ENCODE measurements around the gene COBL. TPM values are rescaled to one million over a fixed set of nuclear protein-coding genes. Genes with fewer than 3 reads are reported as not detected.

COBL gene
- total and polyA plus RNA-seq, 2 of the 8 experiments (the other 6 are each of a cell fraction or from before 2014, with no cell fraction given), result 13.8 to 40.4 TPM

DNA sequence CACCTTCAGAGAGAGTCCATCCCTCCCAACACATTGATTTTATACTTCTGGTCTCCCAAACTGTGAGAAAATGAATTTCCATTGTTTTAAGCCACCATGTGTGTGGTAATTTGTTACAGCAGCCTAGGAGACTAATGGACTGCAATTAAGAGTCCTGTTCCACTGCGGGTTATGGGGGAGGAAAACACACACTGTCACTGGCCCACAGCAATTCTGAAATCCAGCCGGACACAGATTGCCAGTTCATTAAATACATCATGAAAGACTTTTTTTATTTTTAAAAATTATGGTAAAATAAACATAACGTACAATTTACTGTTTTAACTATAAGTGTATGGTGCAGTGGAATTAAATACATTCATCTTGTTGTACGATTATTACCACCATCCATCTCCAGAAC lies 340.5 kb downstream of the COBL start:
- FAIRE-seq, result no peak
- POLR2A ChIA-PET (ENCODE audit: partially characterized antibody), result no interaction called here

More for the DNA sequence above, 340.5 kb downstream of the COBL start:
- H2BK120ac ChIP-seq (replicated peaks; ENCODE audit: low read depth, low read length), result no peak overlapping the region
- H3K9ac ChIP-seq (replicated peaks in 1 of 4; ENCODE audit: extremely low read depth in 1 of 4, low read depth in 3 of 4, low read length in 3 of 4), result no peak overlapping the region
- no peaks in the 10 kb centered on the region; a peak in 1 of 4 replicates for H3K9me3 ChIP-seq (ENCODE audit: insufficient read depth in 2 of 2, low read depth in 1 of 2, low read length in 1 of 2)
- no peak for DNase-seq (ENCODE audit: low read depth in 1 of 2, low spot score in 2 of 2)
- H3K27me3 ChIP-seq (replicated peaks in 1 of 4; ENCODE audit: control insufficient read depth in 3 of 4, extremely low read depth in 1 of 4, insufficient read depth in 3 of 4, low read length in 3 of 4), result no peaks in the 10 kb centered on the region; a peak in 1 of 7 replicates
- H3K18ac ChIP-seq (ENCODE audit: extremely low read depth, low read length), result no peak overlapping the region
- H4K5ac ChIP-seq (ENCODE audit: insufficient read length, low read depth, low read length), result no peak overlapping the region
- no peak overlapping the region for H2AFZ ChIP-seq (ENCODE audit: low read length)
- no peaks in the 10 kb centered on the region for H3K79me2 ChIP-seq (ENCODE audit: control insufficient read depth in 1 of 2, insufficient read depth in 2 of 2, low read length in 2 of 2)
- no peak overlapping the region for H3K14ac ChIP-seq (ENCODE audit: insufficient read length)
- CTCF ChIA-PET (ENCODE audit: partially characterized antibody), result no interaction called here
- no peak overlapping the region for H3K4me2 ChIP-seq (ENCODE audit: insufficient read depth in 1 of 2, low read depth in 2 of 2, low read length in 2 of 2)
- H2BK5ac ChIP-seq (ENCODE audit: low read depth, low read length), result no peak overlapping the region
- no peak overlapping the region for H3K4ac ChIP-seq (replicated peaks; ENCODE audit: insufficient read length, low read depth, low read length)
- H3K23me2 ChIP-seq (ENCODE audit: low read depth, low read length), result no peaks in the 10 kb centered on the region; the same call in 1 of the 2 replicates
- no peaks in the 10 kb centered on the region for H3K79me1 ChIP-seq (ENCODE audit: low read depth, low read length)
- no peak overlapping the region for H2BK12ac ChIP-seq (ENCODE audit: low read depth, low read length)
- no peaks in the 10 kb centered on the region for H4K20me1 ChIP-seq (replicated peaks in 1 of 2; ENCODE audit: control insufficient read depth in 1 of 2, insufficient read depth in 2 of 2, low read length in 2 of 2)
- no peak overlapping the region for H2BK20ac ChIP-seq (ENCODE audit: low read length)
- TF ChIP-seq NRF1 (IDR thresholded peaks at IDR 0.05; ENCODE audit: low read depth, low read length) (no peak), SRF (IDR thresholded peaks at IDR 0.05; ENCODE audit: low read depth, low read length) (no peak), YY1 (IDR thresholded peaks at IDR 0.05; ENCODE audit: low read depth, low read length) (no peak), HDAC2 (IDR thresholded peaks at IDR 0.05; ENCODE audit: borderline replicate concordance in 1 of 2, low read depth in 2 of 2, low read length in 2 of 2) (no peak), BACH1 (IDR thresholded peaks at IDR 0.05; ENCODE audit: low read length) (no peak), CEBPB (IDR thresholded peaks at IDR 0.05; ENCODE audit: low read depth, low read length) (no peak), SIRT6 (IDR thresholded peaks at IDR 0.05; ENCODE audit: low read length) (no peak), EGR1 (IDR thresholded peaks at IDR 0.05; ENCODE audit: borderline replicate concordance, low read depth, low read length) (no peak), RBBP5 (IDR thresholded peaks at IDR 0.05; ENCODE audit: borderline replicate concordance, low read depth, low read length) (no peak), TEAD4 (IDR thresholded peaks at IDR 0.05; ENCODE audit: low read depth, low read length) (no peak), BRCA1 (IDR thresholded peaks at IDR 0.05; ENCODE audit: low read depth, low read length) (no peak), POU5F1 (IDR thresholded peaks at IDR 0.05; ENCODE audit: low read depth, low read length) (no peak)
- TF ChIP-seq, protein P1, sequence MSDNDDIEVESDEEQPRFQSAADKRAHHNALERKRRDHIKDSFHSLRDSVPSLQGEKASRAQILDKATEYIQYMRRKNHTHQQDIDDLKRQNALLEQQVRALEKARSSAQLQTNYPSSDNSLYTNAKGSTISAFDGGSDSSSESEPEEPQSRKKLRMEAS (IDR thresholded peaks at IDR 0.05), result no peak
- 88% methylated on average over 4 of the region's 4 CpGs; no CpG with 5 or more reads in 1 of the 2 experiments for WGBS, 2 experiments (ENCODE audit: extremely low coverage in 1 of 2, insufficient coverage in 1 of 2, insufficient read length in 1 of 2, insufficient replicate concordance in 2 of 2, low coverage in 1 of 2, low lambda C conversion rate in 2 of 2, missing lambda C conversion rate in 1 of 2)
- no peak overlapping the region for H4K8ac ChIP-seq (ENCODE audit: extremely low read depth, insufficient read depth, low read length)
- no peaks in the 10 kb centered on the region for H3K4me1 ChIP-seq (replicated peaks in 1 of 4; ENCODE audit: control insufficient read depth in 3 of 4, insufficient read depth in 4 of 4, low read length in 3 of 4)
- H3K4me3 ChIP-seq (ENCODE audit: extremely low read depth in 1 of 4, insufficient read depth in 2 of 4, low read depth in 3 of 4, low read length in 4 of 4), result no peak overlapping the region
- no peak overlapping the region for H3K27ac ChIP-seq (ENCODE audit: low read depth, low read length)
- H3K56ac ChIP-seq (replicated peaks; ENCODE audit: insufficient read length, low read depth, low read length), result no peak overlapping the region
- no peaks in the 10 kb centered on the region for H3K36me3 ChIP-seq (ENCODE audit: control insufficient read depth in 2 of 4, insufficient read depth in 4 of 4, low read length in 3 of 4)
- no peak overlapping the region for H4K91ac ChIP-seq (replicated peaks; ENCODE audit: insufficient read length, low read length)
- H3K23ac ChIP-seq (ENCODE audit: insufficient read length), result no peak overlapping the region
- no peak overlapping the region for H2AK5ac ChIP-seq (ENCODE audit: low read depth, low read length)
- H2BK15ac ChIP-seq (ENCODE audit: low read length), result no peak overlapping the region
